Activated gamma-delta T cell treated with Interleukin-2 at 50 U/mL for 16 hours (primary cell): ENCODE results near the gene FRAS1.

Experiments used
- DNase-seq: peaks from one replicate; pipeline ENCODE4 v3.0.0-alpha.2; 2020

Gene FRAS1

DNA sequence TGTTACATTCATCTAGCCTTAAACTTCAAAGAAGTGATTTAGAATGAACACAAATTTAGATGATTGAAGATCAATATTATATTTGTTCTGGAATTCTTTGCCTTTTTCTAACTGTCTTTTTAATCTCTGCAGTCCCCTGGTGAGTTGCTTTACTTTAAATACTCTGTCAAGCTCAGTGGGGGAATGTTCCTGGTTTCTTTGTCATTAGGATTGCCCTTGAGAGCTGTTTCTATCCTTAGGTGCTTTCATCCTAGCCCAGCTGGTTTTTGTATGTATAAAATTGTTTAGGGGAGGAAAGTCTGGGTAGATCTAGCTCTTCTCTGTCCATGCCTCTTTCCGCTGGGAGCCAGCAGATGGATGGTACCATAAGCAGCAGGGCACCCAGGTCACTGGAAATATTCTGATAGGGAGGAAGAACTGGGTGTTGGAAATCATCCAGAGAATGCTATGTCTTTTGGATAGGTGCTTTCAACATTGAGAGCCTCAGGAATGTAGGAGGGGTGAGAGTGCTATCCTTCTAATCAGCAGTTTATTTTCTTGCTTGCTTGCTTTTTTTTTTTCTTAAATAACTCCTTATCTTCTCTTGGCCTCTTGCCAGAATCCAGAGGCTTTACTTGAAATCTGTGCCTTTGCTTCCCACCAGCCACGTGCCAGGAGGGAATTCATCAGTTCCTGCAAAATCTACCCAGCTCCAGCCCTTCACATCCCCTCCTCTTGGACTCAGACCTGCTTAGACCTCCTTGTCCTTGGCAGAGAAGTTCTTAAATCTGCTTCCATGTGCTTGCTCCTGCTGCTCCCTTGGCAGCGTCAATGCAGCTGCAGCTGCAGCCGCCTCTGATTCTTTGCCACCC, 279.2 kb downstream of the FRAS1 start:
- no peak for DNase-seq

DNA sequence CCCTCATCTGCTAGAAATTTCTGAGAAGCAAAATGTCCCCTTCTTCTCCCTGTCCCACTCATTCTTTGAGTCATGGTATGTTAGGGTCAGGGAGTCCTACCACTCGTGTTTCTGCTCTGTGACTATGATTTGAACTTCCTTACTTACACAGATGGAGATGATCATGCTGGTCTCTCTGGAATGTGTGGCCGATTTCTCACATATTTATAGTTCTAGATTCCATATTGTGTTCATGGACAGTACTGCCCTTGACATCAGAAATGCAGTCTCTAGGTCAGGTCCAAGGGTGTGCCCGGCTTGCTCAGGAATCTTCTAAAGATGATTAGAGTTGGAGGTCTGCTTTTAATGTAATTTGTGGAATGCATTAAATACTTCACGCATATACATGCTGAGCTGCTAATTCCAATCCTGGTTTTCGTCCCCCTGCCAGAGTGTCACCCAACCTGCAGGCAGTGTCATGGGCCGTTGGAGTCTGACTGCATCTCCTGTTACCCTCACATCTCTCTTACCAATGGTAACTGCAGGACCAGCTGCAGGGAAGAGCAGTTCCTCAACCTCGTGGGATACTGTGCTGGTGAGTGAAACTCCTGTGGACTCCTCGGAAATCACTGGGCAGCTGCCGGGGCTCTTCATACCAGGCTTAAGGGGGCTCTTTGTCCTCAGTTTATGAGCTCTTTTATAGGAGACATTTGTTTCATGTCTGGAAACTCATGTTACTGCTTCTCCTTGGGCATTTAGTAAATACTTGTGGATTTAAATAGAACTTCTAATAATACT, 280.3 kb downstream of the FRAS1 start:
- DNase-seq = no peak

DNA sequence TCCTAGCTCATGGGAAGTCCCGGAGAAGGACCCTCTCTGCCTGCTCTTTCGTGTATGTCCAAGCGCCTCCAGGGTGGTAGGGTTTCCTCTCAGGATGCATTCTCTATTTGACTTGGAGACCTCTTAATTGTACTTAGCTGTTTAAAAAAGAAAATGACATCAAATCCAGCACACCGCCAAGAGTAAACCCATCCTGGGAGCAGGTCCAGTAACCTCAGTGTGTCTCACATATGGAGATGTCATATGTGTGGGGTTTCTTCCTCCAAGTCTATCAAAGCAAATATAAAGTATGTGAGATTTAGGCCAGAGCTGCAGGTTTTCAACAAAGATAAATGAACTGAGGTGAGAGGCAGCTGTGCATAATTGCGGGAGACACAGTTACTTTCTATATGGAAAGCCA, 285.0 kb downstream of the FRAS1 start:
- no peak for DNase-seq

GRCh38 chr4:78343682-78344081, 286.6 kb downstream of the FRAS1 start:
- no peak for DNase-seq

DNA sequence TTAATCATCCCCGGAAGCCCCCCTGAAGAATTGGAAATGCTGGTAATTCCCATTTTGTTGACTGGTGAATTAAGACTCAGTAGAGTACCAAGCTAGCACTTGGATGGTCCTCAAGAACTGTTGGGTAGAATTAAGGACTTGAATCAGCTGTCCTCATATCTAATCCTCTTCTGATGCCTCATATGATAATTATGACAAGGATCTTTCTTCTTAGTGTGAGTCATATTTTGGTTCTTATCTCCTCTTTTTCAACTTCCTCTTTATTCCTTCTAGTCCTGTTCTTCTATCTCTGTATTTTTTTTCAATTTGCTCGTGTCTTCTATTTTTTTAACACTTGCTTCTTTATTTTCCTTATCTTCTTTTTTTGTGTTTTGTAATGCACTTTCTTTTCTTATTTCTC, 288.1 kb downstream of the FRAS1 start:
- no peak for DNase-seq

- DNase-seq = no peak
Observed at GRCh38 chr4:78346222-78346621, 289.1 kb downstream of the FRAS1 start.

DNA sequence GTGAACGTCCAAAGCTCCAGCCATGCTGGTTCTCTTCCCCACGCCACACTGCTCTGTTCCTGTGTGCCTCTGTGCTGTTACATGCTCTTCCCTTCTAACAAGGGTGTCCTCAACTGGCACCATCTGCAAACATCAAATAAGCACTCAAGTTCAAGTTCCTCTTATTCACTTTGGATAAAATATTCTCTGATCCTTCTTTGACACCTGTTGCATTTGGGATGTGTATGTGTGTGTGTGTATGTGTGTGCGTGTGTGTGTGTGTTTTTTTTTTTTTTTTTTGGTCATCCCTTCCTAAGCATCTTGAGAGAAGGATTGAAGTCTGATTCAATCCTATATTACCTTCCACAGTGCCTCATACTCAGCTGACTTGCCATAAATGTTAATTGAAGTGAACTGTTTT, 290.4 kb downstream of the FRAS1 start:
- no peak for DNase-seq

GRCh38 chr4:78353921-78354320, 296.8 kb downstream of the FRAS1 start:
- DNase-seq = no peak

GRCh38 chr4:78354782-78355181, 297.7 kb downstream of the FRAS1 start:
- DNase-seq = no peak

DNA sequence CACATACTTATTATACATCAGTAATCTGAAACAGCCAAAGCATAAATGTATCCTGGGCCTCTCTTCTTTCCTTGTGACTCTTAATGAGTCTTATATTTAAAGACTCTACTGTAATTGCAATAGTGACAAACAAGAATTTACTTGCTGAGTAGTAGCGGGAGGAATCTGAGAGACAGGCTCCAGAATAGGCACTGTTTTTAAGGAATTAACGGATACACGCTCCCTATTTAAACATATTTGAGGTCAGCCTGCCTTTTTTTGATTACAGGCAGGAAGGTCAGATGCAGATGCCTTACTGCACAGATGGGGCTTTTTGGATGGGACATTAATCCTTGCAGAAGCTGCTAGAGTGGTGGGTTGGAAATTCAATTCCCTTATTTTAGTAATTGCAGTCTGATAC, 298.2 kb downstream of the FRAS1 start:
- DNase-seq = no peak

- no peak for DNase-seq
Observed at GRCh38 chr4:78356251-78356786, 299.2 kb downstream of the FRAS1 start.

- DNase-seq = no peak
Observed at GRCh38 chr4:78357122-78357521, 300.0 kb downstream of the FRAS1 start.

- no peak for DNase-seq
Observed at GRCh38 chr4:78360466-78360865, 303.3 kb downstream of the FRAS1 start.

- no peak for DNase-seq
Observed at GRCh38 chr4:78361621-78362120, 304.5 kb downstream of the FRAS1 start.

- DNase-seq = no peak
Observed at GRCh38 chr4:78362310-78362709, 305.2 kb downstream of the FRAS1 start.

GRCh38 chr4:78363031-78363570, 306.0 kb downstream of the FRAS1 start:
- no peak for DNase-seq

- no peak for DNase-seq
Observed at GRCh38 chr4:78369679-78370078, 312.6 kb downstream of the FRAS1 start.

GRCh38 chr4:78370631-78371372, 313.7 kb downstream of the FRAS1 start:
- DNase-seq = no peak

DNA sequence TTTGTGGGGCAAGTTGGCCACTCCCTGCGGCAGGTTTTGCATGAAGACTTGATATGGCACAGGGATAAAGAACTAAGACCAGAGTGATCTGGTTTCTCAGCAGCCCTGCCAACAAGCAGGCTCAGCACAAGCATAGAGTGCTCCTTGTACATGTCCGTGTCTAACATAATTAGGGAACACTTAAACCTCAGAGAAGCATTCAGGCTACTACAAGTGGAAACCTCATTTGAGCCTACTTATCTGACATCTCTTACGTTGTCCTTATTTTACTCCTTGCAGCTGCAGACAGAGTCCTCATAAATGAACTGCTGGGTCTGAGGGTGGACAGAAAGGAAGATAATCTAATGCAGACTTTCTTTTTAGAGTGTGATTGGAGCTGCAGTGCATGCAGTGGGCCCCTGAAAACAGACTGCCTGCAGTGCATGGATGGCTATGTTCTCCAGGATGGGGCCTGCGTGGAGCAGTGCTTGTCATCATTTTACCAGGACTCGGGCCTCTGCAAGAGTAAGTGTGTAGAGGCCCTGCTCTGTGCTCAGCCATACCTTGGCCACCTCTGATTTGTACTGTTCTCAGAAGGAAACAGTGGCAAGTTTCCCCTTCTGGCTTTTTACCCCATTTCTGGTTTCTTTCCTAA, 315.3 kb downstream of the FRAS1 start:
- no peak for DNase-seq

DNA sequence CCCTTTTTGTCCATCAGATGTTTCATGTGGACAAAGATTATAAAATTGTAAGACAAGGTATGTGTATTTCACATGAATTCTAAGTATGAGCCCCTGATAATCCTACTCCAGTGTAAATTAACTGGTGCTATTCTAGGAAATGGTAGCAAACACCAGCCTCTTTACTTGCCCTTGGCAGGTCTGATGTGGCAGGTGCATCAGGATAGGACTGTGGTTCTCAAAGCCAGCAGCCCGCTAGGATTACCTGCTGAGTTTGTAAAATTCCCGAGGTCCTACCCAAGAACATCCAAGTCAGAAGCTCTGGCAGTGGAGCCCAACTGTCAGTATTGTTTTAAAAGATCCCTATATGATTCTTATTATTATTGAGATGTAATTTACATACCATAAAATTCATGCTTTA, 320.4 kb downstream of the FRAS1 start:
- no peak for DNase-seq

DNA sequence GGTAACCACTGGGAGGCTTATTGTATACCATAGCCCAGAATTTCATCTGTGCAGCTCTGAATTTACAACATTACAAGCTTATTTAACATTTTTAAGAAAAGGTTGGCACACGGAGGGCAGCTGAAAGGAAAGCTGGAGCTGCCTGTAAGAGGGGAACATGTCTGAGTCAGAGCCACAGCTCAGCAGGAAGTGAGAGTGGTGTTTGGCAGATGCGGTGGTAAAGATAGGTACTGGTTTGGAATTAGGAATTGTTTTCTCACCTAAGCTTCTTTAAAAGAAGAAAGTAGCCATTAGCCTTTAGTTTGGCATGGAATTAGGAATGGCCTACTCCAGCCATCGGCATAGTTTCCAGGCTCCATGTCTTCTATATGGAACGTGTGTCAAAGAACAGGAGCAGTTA, 321.9 kb downstream of the FRAS1 start:
- no peak for DNase-seq

GRCh38 chr4:78379991-78380729, 323.0 kb downstream of the FRAS1 start:
- no peak for DNase-seq
